Astrocyte (in vitro differentiated cells and primary cell): Measurements from ENCODE around the gene GUK1. TPM values are rescaled to one million over a fixed set of nuclear protein-coding genes. Genes with fewer than 3 reads are reported as not detected.
A peak's percentile ranks its signal among the peaks of the same experiment; 100 is the strongest.

ENCODE experiments used
- DNase-seq: peaks from one replicate; pipeline ENCODE4 v3.0.0-alpha.2; 2010; ENCODE audit warnings: low read depth
- FAIRE-seq: peaks from 2 replicates; lab custom pipeline; 2011; peaks lifted over from hg19 to GRCh38; lab: Jason Lieb, UNC
- H2AFZ ChIP-seq: 2 replicates; pipeline ENCODE4 v1.6.0; 2012; ENCODE audit warnings: low read depth, low read length, inconsistent platforms
- H3K27ac ChIP-seq: 2 replicates; pipeline ENCODE4 v1.5.1; 2011; ENCODE audit warnings: low read depth, low read length, inconsistent platforms
- H3K27me3 ChIP-seq: 2 replicates; pipeline ENCODE4 v1.6.0; 2011; ENCODE audit warnings: low read length, inconsistent platforms; ENCODE audit not compliant: insufficient read depth
- H3K36me3 ChIP-seq: 2 replicates; pipeline ENCODE4 v1.5.1; 2011; ENCODE audit warnings: low read length, inconsistent platforms; ENCODE audit not compliant: insufficient read depth
- H3K4me1 ChIP-seq: 2 replicates; pipeline ENCODE4 v1.5.1; 2011; ENCODE audit warnings: low read length, inconsistent platforms; ENCODE audit not compliant: insufficient read depth
- H3K4me2 ChIP-seq: 2 replicates; pipeline ENCODE4 v1.6.0; 2012; ENCODE audit warnings: low read length, inconsistent platforms
- H3K4me3 ChIP-seq: 2 replicates; pipeline ENCODE4 v1.5.1; 2011; ENCODE audit warnings: low read depth, mild to moderate bottlenecking, low read length, inconsistent platforms; ENCODE audit not compliant: insufficient read depth
- H3K79me2 ChIP-seq: 2 replicates; pipeline ENCODE4 v1.6.0; 2012; ENCODE audit warnings: mild to moderate bottlenecking, low read length, inconsistent platforms; ENCODE audit not compliant: insufficient read depth
- H3K9ac ChIP-seq: 2 replicates; pipeline ENCODE4 v1.6.0; 2012; ENCODE audit warnings: mild to moderate bottlenecking, low read length, inconsistent platforms
- H3K9me3 ChIP-seq: 2 replicates; pipeline ENCODE4 v1.5.1; 2012; ENCODE audit warnings: low read depth, mild to moderate bottlenecking, low read length, inconsistent platforms; ENCODE audit not compliant: insufficient read depth
- H4K20me1 ChIP-seq: 2 replicates; pipeline ENCODE4 v1.6.0; 2012; ENCODE audit warnings: low read length, inconsistent platforms; ENCODE audit not compliant: insufficient read depth
- H3K27ac Mint-ChIP-seq: one replicate; pipeline ENCODE4 v1.8.0; 2021; ENCODE audit warnings: mild to moderate bottlenecking, mixed read lengths; ENCODE audit not compliant: unreplicated experiment
- H3K27me3 Mint-ChIP-seq: one replicate; pipeline ENCODE4 v1.8.0; 2021; ENCODE audit warnings: low read depth, mixed read lengths; ENCODE audit not compliant: unreplicated experiment
- H3K36me3 Mint-ChIP-seq: one replicate; pipeline ENCODE4 v1.8.0; 2021; ENCODE audit warnings: low read depth, mixed read lengths; ENCODE audit not compliant: unreplicated experiment
- H3K4me1 Mint-ChIP-seq: one replicate; pipeline ENCODE4 v1.8.0; 2021; ENCODE audit warnings: low read depth, mixed read lengths; ENCODE audit not compliant: unreplicated experiment
- H3K4me3 Mint-ChIP-seq: one replicate; pipeline ENCODE4 v1.8.0; 2021; ENCODE audit warnings: mild to moderate bottlenecking, moderate library complexity, mixed read lengths; ENCODE audit not compliant: unreplicated experiment
- H3K9me3 Mint-ChIP-seq: one replicate; pipeline ENCODE4 v1.8.0; 2021; ENCODE audit warnings: mild to moderate bottlenecking, mixed read lengths; ENCODE audit not compliant: unreplicated experiment
- EZH2 ChIP-seq: IDR thresholded peaks from 2 replicates; pipeline ENCODE4 v1.6.1; 2012; ENCODE audit warnings: mild to moderate bottlenecking, low read length, inconsistent platforms; ENCODE audit not compliant: insufficient read depth
- microRNA-seq: library from miRNA; unstranded; fragments of <30 nt; microRNA quantifications from one replicate; pipeline ENCODE4 v1.2.0, GENCODE V29; 2020
- total RNA-seq: library from RNA; stranded (reverse); gene quantifications from 2 replicates; pipeline ENCODE4 v1.2.1, GENCODE V29; 2021
- TF ChIP-seq, protein P1 (sequence below): IDR thresholded peaks from 2 replicates; pipeline ENCODE4 v1.5.1; 2011; ENCODE audit warnings: low read depth, mild to moderate bottlenecking, inconsistent platforms, low read length, moderate library complexity; ENCODE audit not compliant: insufficient read depth

The GUK1 gene
- total RNA-seq, 1 donor from 2014 or later = 214 TPM

DNA sequence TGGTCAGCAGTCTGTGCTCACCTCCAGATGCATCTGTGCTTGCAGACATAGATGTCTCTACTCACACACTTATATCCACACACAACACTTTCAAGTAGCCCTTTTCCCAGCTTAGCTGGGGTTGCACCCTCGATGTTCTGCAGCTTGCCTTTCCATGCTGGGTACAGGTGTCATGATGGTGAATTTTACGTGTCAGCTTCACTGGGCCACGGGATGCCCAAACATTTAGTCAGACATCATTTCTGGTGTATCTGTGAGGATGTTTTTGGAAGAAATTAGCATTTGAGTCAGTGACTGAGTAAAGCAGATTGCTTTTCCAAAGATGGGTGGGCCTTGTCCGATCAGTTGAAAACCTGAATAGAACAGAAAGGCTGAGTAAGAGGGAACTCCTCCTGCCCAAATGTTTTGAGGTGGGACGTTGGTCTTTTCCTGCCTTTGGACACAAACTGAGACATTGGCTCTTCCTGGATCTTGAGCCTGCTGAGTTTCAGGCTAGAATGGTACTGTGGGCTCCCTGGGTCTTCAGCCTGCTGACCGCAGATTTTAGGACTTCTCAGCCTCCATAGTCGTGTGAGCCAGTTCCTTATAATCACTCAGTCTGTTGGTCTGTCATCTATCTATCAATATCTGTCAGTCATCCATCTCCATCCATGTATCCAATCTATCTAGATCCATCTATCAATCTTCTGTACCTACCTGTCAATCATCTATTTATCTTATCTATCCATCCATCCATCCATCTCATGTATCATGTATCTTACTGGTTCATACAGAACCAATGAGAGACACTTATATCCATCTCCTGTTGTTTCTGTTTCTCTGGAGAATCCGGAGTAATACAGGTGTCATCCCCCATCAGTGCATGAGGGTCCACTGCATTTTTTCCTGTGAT, 55.1 kb downstream of the GUK1 start:
- Mint-ChIP-seq H3K9me3 (peaks cover 20% of the 10 kb centered on the region), H3K27me3 (peaks cover 5% of the 10 kb centered on the region), H3K4me1 (no peaks in the 10 kb centered on the region), H3K4me3 (no peak overlapping the region), H3K36me3 (peaks cover 14% of the 10 kb centered on the region), H3K27ac (no peak overlapping the region)
- Histone ChIP-seq H3K4me2 (no peak overlapping the region), H3K27ac (no peak overlapping the region), H3K9me3 (no peaks in the 10 kb centered on the region), H3K27me3 (no peaks in the 10 kb centered on the region), H3K4me1 (no peaks in the 10 kb centered on the region), H2AFZ (no peak overlapping the region), H3K9ac (no peak overlapping the region), H3K79me2 (no peaks in the 10 kb centered on the region), H3K4me3 (no peak overlapping the region), H3K36me3 (no peaks in the 10 kb centered on the region), H4K20me1 (no peaks in the 10 kb centered on the region)
- FAIRE-seq (no peak), DNase-seq (no peak)
- TF ChIP-seq, protein P1, sequence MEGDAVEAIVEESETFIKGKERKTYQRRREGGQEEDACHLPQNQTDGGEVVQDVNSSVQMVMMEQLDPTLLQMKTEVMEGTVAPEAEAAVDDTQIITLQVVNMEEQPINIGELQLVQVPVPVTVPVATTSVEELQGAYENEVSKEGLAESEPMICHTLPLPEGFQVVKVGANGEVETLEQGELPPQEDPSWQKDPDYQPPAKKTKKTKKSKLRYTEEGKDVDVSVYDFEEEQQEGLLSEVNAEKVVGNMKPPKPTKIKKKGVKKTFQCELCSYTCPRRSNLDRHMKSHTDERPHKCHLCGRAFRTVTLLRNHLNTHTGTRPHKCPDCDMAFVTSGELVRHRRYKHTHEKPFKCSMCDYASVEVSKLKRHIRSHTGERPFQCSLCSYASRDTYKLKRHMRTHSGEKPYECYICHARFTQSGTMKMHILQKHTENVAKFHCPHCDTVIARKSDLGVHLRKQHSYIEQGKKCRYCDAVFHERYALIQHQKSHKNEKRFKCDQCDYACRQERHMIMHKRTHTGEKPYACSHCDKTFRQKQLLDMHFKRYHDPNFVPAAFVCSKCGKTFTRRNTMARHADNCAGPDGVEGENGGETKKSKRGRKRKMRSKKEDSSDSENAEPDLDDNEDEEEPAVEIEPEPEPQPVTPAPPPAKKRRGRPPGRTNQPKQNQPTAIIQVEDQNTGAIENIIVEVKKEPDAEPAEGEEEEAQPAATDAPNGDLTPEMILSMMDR = no peak
- TF ChIP-seq EZH2 = no peak

DNA sequence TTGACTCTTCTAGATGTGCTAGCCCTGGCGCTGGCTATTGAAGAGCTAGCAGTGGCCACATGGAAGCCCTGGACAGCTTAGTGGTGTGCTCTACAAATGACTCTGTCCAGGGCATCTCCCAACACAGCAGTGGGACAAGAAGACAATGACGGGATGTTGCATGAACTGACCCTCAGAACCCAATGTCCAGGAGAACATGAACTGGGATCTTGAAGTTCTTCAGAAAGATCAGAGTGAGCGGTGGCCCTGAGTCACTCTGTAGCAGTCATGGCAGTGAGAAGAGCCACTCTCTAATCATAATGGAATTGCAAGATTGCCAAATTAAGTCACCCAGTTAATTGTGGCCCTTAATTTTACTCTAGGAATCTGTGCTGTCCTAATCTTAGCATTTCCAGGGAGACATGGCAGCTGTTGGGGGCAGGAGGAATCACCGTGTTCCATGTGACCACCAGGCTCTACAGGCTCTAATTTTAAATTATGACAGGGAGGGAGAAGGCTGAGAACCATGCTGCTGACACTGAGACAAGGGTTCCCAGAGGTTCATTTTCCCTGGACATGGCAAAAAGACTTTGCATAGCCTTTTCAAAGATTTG, 57.6 kb downstream of the GUK1 start:
- H4K20me1 ChIP-seq = no peaks in the 10 kb centered on the region
- Mint-ChIP-seq H3K27me3 (peaks cover 2% of the 10 kb centered on the region), H3K36me3 (peaks cover 20% of the 10 kb centered on the region), H3K4me3 (no peak overlapping the region), H3K27ac (no peak overlapping the region), H3K9me3 (peaks cover 26% of the 10 kb centered on the region), H3K4me1 (no peaks in the 10 kb centered on the region)
- no peak overlapping the region for H3K9ac ChIP-seq
- no peaks in the 10 kb centered on the region for H3K27me3 ChIP-seq
- H3K27ac ChIP-seq = no peak overlapping the region
- TF ChIP-seq EZH2 = no peak
- TF ChIP-seq, protein P1 = no peak
- FAIRE-seq = no peak
- DNase-seq = no peak
- H2AFZ ChIP-seq = no peak overlapping the region
- no peaks in the 10 kb centered on the region for H3K79me2 ChIP-seq
- no peaks in the 10 kb centered on the region for H3K9me3 ChIP-seq
- H3K4me2 ChIP-seq = no peak overlapping the region
- no peaks in the 10 kb centered on the region for H3K4me1 ChIP-seq
- H3K36me3 ChIP-seq = no peaks in the 10 kb centered on the region
- H3K4me3 ChIP-seq = no peak overlapping the region

Small RNA genes within 50 kb of the gene (microRNA-seq; reads per million reads assigned to microRNA genes)
- gene MIR3620 = 20.0 reads per million, percentile 47 among the genes with 10 or more reads in this experiment

Other genes starting within 250 kb of the GUK1 start
- gene WNT9A, start 192.3 kb upstream of the GUK1 start, total RNA-seq = 2.6 and 4.1 TPM in 2 replicates
- not detected in 2 replicates for gene WNT3A, start 133.3 kb upstream of the GUK1 start, total RNA-seq
- gene ARF1, start 57.6 kb upstream of the GUK1 start, total RNA-seq = 431 and 435 TPM in 2 replicates
- 19.8 and 21.8 TPM in 2 replicates for gene C1orf35, start 37.0 kb upstream of the GUK1 start, total RNA-seq
- gene MRPL55, start 31.0 kb upstream of the GUK1 start, total RNA-seq = 50.8 and 53.3 TPM in 2 replicates
- gene GJC2, start 9.7 kb downstream of the GUK1 start, total RNA-seq = 1.1 and 1.4 TPM in 2 replicates
- 3.8 and 4.9 TPM in 2 replicates for gene IBA57, start 25.5 kb downstream of the GUK1 start, total RNA-seq
- gene OBSCN, start 67.8 kb downstream of the GUK1 start, total RNA-seq = 11.1 and 17.5 TPM in 2 replicates